ENCODE measurements around the gene UBR4. TPM values are rescaled to one million over a fixed set of nuclear protein-coding genes. Genes with fewer than 3 reads are reported as not detected.

UBR4 gene
- total and polyA plus RNA-seq, 2 of the 8 experiments (the other 6 are each of a cell fraction or from before 2014, with no cell fraction given) = 139 to 152 TPM

DNA sequence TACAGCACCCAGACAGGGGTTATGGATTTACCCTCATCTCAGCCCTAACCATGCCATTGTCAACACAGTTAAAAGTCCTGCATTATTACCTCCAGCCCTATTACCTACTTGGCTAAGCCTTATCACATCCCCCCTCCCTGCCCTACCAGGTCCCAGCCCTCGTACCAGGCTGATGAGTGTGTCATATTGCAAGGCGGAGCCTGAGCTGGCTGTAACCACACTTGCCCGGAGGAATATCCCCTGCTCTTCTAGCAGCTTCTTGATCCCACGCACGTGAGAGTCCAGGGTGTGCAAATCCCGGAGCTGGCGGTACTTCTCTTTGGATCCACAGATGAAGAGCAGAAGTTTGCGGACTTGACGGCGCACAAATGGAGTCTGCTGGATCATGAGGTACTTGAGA lies 87.4 kb downstream of the UBR4 start (continued):
- TF ChIP-seq, protein P1, sequence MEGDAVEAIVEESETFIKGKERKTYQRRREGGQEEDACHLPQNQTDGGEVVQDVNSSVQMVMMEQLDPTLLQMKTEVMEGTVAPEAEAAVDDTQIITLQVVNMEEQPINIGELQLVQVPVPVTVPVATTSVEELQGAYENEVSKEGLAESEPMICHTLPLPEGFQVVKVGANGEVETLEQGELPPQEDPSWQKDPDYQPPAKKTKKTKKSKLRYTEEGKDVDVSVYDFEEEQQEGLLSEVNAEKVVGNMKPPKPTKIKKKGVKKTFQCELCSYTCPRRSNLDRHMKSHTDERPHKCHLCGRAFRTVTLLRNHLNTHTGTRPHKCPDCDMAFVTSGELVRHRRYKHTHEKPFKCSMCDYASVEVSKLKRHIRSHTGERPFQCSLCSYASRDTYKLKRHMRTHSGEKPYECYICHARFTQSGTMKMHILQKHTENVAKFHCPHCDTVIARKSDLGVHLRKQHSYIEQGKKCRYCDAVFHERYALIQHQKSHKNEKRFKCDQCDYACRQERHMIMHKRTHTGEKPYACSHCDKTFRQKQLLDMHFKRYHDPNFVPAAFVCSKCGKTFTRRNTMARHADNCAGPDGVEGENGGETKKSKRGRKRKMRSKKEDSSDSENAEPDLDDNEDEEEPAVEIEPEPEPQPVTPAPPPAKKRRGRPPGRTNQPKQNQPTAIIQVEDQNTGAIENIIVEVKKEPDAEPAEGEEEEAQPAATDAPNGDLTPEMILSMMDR (IDR thresholded peaks at IDR 0.05; ENCODE audit: control extremely low read depth in 1 of 3, insufficient read depth in 1 of 3, low read depth in 1 of 3, low read length in 3 of 3) = no peak
- TF ChIP-seq EP300 (IDR thresholded peaks at IDR 0.05; ENCODE audit: borderline replicate concordance in 1 of 2, low read depth in 2 of 2, low read length in 2 of 2) = no peak
- TF ChIP-seq, protein P2, sequence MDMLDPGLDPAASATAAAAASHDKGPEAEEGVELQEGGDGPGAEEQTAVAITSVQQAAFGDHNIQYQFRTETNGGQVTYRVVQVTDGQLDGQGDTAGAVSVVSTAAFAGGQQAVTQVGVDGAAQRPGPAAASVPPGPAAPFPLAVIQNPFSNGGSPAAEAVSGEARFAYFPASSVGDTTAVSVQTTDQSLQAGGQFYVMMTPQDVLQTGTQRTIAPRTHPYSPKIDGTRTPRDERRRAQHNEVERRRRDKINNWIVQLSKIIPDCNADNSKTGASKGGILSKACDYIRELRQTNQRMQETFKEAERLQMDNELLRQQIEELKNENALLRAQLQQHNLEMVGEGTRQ (IDR thresholded peaks at IDR 0.05; ENCODE audit: low read length) = no peak
- TF ChIP-seq, protein P3, sequence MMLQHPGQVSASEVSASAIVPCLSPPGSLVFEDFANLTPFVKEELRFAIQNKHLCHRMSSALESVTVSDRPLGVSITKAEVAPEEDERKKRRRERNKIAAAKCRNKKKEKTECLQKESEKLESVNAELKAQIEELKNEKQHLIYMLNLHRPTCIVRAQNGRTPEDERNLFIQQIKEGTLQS (IDR thresholded peaks at IDR 0.05; ENCODE audit: insufficient read depth, low read depth, low read length) = no peak
